ENCODE measurements around the gene XXYLT1.

- TF ChIP-seq CTCF (conservative IDR thresholded peaks at IDR 0.05; ENCODE audit: low read depth, low read length) (no peak), EZH2phosphoT487 (IDR thresholded peaks at IDR 0.05; ENCODE audit: borderline replicate concordance, low read length) (no peak)
These were observed 15.8 kb downstream of the XXYLT1 start for GRCh38 chr3:195255176-195255500.
